ENCODE measurements around the gene FAM163B.

The FAM163B gene

DNA sequence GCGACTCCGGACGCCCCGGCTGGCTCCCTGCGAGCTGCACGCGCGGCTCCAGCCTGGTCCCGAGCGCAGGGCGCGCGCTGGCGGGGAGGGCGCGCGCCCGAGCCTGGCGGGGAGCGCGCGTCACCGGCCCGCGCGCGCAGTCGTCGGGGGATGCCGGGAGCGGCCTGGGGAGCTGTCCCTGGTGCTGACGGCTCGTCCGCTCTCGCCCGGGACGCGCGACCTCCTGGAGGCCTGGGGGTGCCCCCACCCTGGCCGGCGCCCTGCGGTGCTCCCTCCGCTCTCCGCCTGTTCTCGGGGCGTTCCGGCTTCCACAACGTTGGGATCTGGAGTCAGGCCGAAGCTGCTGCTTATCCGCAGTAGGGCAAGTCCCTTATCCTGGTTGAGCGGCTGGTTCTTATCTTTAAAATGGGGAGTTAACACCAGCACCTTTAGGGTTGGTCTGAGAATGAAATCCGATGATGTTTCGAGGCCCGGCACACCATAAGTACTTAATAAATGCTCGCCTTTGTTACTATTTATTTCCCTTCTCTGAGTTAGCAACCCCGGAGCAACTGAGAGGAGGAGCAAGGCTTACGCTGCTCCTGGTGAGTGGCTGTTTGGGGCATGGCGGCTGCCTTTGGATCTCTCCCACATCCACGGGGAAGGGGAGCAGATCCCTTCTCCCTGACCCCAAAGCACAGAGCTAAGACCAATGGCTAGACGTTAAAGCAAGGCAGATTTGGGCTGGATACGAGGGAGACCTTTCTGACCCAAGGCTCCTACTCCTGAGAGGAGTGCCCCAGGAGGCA lies at the start of gene FAM163B:
Gene FAM163B (minus strand): TSS at position 79 of the 788 bp plus-strand sequence. CDS start 29,166 bp downstream, outside the sequence.
- peak; percentile 42 for DNase-seq (ENCODE audit: low read depth)

DNA sequence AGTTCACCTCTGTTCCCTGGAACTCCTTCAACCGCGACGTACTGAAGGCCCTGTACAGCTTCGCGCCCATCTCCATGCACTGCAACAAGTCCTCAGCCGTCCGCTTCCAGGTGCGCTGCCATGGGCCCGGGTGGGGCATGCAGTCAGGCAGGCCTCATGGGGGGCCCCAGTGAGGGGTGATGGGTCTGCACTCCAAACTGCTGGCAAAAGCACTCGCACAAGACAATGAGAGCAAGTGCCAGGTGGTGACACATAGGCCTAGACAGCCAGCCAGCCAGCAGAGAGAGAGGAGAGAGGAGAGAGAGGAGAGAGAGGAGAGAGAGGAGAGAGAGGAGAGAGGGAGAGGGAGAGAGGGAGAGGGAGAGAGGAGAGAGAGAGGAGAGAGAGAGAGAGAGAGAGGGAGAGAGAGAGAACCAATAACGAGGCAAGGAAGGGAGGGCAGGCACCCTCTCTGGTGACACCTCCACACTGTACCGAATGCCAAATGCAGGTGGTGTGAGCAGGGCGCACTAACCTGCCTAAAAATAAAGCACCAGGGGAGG lies 48.0 kb upstream of the FAM163B start:
- peak; percentile 10 for DNase-seq (ENCODE audit: low read depth)

- no peak for DNase-seq (ENCODE audit: low read depth)
Observed at GRCh38 chr9:133656211-133657119, 47.3 kb upstream of the FAM163B start.

GRCh38 chr9:133655701-133656100 lies 46.5 kb upstream of the FAM163B start:
- no peak for DNase-seq (ENCODE audit: low read depth)

GRCh38 chr9:133654736-133655657 lies 45.8 kb upstream of the FAM163B start:
- no peak for DNase-seq (ENCODE audit: low read depth)

- no peak for DNase-seq (ENCODE audit: low read depth)
Observed at GRCh38 chr9:133653638-133654037, 44.4 kb upstream of the FAM163B start.

- DNase-seq (ENCODE audit: low read depth): no peak
Observed at GRCh38 chr9:133650026-133650425, 40.8 kb upstream of the FAM163B start.

DNA sequence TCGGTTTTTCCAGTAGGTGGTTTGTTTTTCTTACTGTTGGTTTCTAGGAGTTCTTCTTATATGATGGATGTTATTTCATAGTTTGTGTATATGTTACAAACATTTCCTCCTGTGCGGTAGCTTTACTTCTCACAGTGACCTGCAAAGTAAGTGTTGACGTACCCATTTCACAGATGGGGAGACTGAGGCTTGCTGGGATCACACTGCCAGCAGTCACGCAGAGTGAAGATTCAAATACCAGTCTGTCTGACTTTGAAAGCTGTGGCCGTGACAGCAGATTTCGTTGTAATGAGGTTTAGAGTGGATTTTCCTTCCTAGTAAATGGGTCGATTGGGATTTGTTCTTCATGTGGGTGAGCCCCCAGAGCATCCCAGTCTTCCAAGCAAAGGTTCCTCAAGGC lies 40.0 kb upstream of the FAM163B start:
- no peak for DNase-seq (ENCODE audit: low read depth)

DNA sequence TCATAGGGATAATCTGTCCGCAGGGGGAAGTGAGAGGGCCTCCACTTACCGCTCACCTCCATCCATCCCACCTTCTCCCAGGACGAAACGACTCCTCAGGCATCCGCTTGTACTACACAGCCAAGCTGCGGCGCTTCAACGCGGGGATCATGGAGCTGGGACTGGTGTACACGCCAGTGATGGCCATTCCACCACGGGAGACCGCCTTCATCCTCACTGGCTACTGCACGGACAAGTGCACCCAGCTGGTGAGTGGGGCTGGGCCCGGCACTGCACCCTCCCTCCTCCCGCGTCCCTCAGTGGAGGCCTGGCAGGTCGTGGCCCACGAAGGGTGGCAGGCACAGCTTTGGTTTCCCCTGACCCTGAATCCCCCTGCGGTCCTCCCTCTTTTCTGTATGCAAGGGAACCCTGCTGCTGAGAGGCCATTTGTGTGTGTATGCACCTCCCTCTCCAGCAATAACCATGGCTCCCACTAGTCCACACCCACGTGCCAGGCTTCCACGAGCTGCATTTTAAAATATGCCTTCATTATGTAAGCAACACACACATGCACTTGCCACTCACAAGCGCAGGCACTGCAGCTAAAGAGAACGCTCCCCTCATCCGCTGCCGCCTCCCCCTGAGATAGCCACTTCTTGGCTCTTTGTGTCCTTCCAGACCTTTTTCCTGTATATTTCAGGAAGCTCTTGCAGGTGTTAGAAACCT lies 38.7 kb upstream of the FAM163B start:
- no peak for DNase-seq (ENCODE audit: low read depth)

DNA sequence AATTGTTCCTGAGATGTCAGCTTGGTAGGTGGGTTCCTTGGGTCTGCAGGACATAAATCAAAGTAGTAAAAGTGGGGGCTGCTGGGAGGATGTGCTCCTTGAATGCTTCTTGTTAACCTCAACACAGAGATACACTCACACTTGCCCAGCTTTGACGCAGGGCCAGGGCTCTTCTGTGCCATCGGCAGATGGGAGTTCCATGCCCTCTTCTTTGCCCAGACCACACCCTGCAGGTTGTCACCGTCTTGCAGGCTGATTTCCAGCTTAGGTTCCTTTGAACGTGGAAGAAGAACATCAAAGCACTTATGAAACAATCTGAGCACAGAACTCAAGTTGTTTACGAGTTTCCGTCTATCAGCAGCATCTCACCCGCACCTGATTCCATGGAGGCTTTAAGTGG lies 38.0 kb upstream of the FAM163B start:
- DNase-seq (ENCODE audit: low read depth): no peak

GRCh38 chr9:133645021-133645765 lies 36.0 kb upstream of the FAM163B start:
- peak; percentile 39 for DNase-seq (ENCODE audit: low read depth)

DNA sequence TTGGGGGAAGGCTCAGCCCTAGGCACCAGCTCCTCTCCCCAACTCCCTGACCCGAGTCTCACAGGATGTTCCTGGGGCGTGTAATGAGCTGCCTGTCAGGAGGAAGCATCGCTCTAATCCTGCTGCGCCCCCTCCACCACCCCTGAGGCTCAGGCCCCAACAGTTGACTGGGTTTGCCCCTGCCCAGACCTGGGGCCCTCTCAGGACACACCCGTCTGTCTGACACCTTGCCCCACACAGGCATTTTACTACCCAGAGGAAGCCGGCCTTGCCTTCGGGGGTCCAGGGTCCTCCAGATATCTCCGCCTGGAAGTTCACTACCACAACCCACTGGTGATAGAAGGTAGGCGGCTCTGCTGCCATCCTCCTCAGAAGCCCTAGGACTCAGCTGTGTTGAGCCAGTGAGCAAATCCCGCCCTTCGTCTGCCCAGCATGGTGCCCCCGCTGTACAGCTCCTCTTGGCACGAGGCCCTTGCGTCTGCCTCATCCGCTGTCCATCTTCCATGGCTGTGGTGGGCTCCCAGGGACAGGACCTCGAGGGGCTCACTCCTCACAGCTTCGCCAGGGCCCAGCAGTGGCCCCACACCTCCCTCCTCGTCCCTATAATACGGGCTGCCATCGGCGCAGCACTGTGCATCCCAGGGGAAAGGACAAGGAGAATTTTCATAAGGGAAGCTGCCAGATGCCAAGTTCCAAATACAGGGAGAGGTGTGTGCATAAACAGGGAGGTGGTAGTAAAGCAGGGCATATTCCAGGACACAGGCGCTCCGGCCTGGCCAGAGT lies 35.0 kb upstream of the FAM163B start:
- DNase-seq (ENCODE audit: low read depth): no peak

- DNase-seq (ENCODE audit: low read depth): no peak
Observed at GRCh38 chr9:133643362-133643755, 34.2 kb upstream of the FAM163B start.

GRCh38 chr9:133642708-133643361 lies 33.6 kb upstream of the FAM163B start:
- DNase-seq (ENCODE audit: low read depth): no peak

- no peak for DNase-seq (ENCODE audit: low read depth)
Observed at GRCh38 chr9:133641861-133642595, 32.8 kb upstream of the FAM163B start.

- no peak for DNase-seq (ENCODE audit: low read depth)
Observed at GRCh38 chr9:133641396-133641655, 32.1 kb upstream of the FAM163B start.

DNA sequence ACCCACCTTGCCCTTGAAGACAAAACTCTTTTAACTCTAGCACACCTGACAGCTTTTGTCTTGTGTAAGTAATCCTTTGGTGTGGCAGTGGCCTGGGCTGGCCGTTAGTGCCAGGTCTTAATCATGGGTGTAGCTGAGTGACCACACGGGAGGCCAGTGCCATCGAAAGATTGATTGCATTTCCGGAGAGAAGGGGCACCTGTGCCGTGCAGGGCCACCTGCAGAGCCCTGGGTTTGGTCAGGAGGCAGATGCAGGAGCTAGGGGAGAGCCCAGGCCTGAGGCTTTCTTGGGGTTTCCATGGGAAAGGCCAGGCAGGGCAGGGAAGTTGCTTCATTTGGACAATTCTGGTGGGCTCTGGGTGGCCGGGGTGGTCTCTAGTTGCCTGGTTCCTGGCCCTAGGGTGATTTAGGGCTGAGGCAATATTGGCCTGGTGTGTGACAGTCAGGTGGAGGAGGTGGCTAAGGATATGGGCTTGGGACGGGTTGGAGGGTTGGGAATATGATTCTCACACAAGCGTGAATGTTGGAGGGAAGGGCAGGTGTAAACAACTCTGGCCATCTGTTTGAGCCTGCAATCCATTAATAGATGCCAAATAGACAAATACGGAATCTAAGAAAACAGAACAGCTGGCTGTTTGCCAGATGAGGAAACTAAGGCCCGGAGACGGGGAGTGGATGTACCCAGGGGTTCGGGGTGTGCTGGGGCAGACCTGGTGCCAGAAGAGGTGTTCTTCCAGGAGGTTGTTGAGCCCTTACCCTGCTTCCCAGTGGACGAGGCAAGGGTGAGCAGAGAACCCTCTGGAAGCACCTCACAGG lies 31.6 kb upstream of the FAM163B start:
- no peak for DNase-seq (ENCODE audit: low read depth)

- no peak for DNase-seq (ENCODE audit: low read depth)
Observed at GRCh38 chr9:133640160-133640559, 31.0 kb upstream of the FAM163B start.
